Nephron progenitor cell (in vitro differentiated cells): ENCODE data around the gene PHETA2.

Source experiments
- DNase-seq: peaks from one replicate; pipeline ENCODE4 v3.0.0; 2021
- H3K27ac Mint-ChIP-seq: 2 replicates; pipeline ENCODE4 v1.8.0; 2021; ENCODE audit warnings: mild to moderate bottlenecking, moderate library complexity, mixed read lengths
- H3K27me3 Mint-ChIP-seq: 2 replicates; pipeline ENCODE4 v1.8.0; 2021; ENCODE audit warnings: mild to moderate bottlenecking, low read depth, mixed read lengths; ENCODE audit not compliant: poor library complexity
- H3K36me3 Mint-ChIP-seq: 2 replicates; pipeline ENCODE4 v1.8.0; 2021; ENCODE audit warnings: low read depth, mixed read lengths
- H3K4me1 Mint-ChIP-seq: 2 replicates; pipeline ENCODE4 v1.8.0; 2021; ENCODE audit warnings: mixed read lengths
- H3K4me3 Mint-ChIP-seq: 2 replicates; pipeline ENCODE4 v1.8.0; 2021; ENCODE audit warnings: mild to moderate bottlenecking, moderate library complexity, mixed read lengths
- H3K9me3 Mint-ChIP-seq: 2 replicates; pipeline ENCODE4 v1.8.0; 2021; ENCODE audit warnings: mild to moderate bottlenecking, moderate library complexity, mixed read lengths
- TF ChIP-seq, protein P1 (sequence below): fragments of 200-600 bp; sonication (generic); IDR thresholded peaks from 2 replicates; pipeline ENCODE4 v1.5.0; 2021; ENCODE audit warnings: antibody characterized with exemption

PHETA2 gene

DNA sequence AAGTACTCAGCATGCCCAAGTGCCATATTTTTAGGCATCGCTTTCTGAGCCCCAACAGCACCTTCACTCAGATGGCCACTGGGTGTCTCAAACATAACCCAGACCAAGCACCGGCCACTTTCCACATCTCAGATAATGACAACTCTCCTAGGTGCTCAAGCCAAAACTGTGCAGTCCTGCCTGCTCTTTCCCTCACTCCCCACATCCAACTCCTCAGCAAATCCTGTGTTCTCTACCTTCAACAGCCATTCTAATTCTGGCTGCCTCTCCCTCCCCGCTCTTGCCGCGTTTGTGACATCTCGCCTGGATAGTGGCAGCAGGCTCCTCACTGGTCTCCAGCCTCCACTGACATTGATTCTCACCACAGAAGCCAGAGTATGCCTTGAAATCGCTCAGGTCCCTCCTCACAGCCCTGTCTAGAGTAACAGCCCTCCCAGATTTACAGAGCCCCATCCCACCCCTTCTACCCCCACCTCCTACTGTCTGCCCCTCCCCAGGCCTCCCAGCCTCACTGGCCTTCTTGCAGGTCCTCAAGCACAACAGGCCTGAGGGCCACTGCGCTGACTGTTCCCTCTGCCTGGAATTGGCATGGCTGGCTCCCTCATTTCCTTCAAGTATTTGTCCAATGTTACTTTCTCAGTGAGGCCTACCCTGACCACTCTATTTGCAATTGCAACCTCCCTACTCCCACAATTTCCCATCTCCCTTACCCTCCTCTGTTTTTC, 1.3 kb upstream of the PHETA2 start:
- Mint-ChIP-seq H3K4me1 (peaks cover 53% of the 10 kb centered on the region), H3K27me3 (peaks cover 4% of the 10 kb centered on the region), H3K27ac (no peak overlapping the region), H3K9me3 (no peaks in the 10 kb centered on the region), H3K36me3 (no peaks in the 10 kb centered on the region), H3K4me3 (peak overlapping the region; percentile 4)
- TF ChIP-seq, protein P1, sequence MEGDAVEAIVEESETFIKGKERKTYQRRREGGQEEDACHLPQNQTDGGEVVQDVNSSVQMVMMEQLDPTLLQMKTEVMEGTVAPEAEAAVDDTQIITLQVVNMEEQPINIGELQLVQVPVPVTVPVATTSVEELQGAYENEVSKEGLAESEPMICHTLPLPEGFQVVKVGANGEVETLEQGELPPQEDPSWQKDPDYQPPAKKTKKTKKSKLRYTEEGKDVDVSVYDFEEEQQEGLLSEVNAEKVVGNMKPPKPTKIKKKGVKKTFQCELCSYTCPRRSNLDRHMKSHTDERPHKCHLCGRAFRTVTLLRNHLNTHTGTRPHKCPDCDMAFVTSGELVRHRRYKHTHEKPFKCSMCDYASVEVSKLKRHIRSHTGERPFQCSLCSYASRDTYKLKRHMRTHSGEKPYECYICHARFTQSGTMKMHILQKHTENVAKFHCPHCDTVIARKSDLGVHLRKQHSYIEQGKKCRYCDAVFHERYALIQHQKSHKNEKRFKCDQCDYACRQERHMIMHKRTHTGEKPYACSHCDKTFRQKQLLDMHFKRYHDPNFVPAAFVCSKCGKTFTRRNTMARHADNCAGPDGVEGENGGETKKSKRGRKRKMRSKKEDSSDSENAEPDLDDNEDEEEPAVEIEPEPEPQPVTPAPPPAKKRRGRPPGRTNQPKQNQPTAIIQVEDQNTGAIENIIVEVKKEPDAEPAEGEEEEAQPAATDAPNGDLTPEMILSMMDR, result no peak
- no peak for DNase-seq

DNA sequence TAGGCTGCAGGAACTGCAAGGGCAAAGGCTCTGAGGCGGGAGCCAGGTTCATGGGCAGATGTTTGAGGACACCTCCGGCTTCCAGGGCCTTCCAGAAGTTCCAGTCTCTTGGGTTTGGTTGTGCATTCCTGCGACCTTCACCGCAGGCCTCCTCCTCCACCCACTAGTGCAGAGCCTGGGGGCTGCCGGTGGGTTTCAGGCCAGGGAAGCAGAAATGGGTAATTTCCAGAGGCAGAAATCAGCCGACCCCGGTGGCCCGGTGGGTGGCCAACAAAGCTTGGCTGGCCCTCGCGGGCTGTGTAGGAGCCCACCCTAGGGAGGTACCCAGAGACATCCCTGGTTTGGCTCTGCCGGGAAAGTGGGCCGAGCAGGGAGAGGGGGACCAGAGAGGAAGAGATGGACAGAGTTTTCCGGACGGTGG, 417 bp upstream of the PHETA2 start:
- no peak overlapping the region for H3K27ac Mint-ChIP-seq
- no peak for DNase-seq
- no peaks in the 10 kb centered on the region for H3K9me3 Mint-ChIP-seq
- H3K4me3 Mint-ChIP-seq, result no peak overlapping the region
- H3K36me3 Mint-ChIP-seq, result no peaks in the 10 kb centered on the region
- peaks cover 62% of the 10 kb centered on the region for H3K4me1 Mint-ChIP-seq
- TF ChIP-seq, protein P1, result no peak
- peaks cover 4% of the 10 kb centered on the region for H3K27me3 Mint-ChIP-seq

DNA sequence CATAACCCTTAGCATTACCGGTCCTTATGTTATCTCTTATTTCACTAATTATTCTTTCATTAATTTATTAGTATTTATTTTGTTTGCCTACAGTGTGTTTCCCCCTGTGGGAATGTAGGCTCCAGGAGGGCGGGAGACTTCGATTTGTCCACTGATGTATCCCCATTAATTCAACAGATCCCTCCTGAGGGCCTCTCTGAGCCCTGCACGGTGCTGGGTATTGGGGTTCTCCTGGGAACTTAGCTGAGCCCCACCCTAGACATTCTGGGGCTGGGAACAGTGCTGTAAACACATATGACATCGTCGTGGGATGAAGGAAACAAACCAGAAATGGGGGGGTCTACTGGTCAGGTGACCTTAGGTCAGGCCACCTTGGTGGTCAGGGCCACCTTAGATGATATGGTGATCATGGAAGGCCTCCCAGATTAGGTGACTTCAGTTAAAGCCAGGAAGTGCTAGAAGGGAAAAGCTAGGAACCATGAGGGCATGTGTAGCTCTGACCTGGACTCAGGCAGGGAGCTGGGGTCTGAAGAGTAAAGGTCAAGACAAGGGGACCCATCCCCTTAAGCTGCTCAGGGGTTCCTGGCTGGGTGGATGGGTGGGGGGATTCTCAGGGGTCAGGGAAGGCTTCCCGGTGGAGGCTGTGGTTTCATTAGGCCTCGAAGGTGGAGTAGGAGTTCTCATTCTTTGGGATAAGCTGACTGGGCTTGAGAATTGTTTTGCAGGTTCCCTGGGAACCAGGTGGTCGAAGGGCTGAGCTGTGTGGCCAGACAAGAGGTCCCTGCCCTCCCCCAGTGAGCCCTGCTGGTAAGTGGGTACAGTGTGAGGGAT, 1.0 kb downstream of the PHETA2 start:
- H3K27me3 Mint-ChIP-seq, result peaks cover 4% of the 10 kb centered on the region
- no peak for DNase-seq
- no peak overlapping the region for H3K4me3 Mint-ChIP-seq
- TF ChIP-seq, protein P1, result no peak
- H3K36me3 Mint-ChIP-seq, result no peaks in the 10 kb centered on the region
- H3K27ac Mint-ChIP-seq, result no peak overlapping the region
- H3K9me3 Mint-ChIP-seq, result no peaks in the 10 kb centered on the region
- H3K4me1 Mint-ChIP-seq, result peaks cover 67% of the 10 kb centered on the region

DNA sequence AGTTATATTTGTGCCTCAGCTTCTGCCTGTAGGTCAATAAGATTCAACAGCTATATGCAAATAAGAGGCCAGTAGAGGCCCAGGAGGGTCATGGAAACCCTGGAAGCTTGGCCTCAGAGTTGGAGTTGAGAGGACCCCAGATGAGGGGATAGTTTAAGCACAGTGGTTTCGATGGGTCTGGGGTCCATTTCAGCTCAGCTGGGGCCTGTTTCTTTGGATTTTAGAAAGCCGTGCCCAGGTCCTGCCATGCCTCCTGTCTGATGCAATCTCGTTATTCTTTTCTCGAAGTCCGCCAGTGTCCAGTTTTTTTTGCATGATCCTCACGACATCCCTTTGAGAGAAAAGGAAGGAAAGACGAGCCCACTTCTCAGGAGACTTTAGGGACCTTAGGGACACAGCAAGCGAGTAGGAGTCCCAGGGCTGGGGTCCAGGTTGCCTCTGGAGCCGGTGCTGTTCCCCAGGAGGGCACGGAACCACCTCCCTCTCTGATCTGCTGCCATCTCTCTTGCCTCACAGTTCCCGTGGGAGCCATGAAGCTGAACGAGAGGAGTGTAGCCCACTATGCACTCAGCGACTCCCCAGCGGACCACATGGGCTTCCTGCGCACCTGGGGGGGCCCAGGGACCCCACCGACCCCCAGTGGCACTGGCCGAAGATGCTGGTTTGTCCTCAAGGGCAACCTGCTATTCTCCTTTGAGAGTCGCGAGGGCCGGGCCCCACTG, 2.9 kb downstream of the PHETA2 start:
- no peak overlapping the region for H3K4me3 Mint-ChIP-seq
- DNase-seq, result no peak
- TF ChIP-seq, protein P1, result no peak
- peaks cover 3% of the 10 kb centered on the region for H3K36me3 Mint-ChIP-seq
- peaks cover 65% of the 10 kb centered on the region for H3K4me1 Mint-ChIP-seq
- H3K27ac Mint-ChIP-seq, result peak overlapping the region; percentile 36
- no peaks in the 10 kb centered on the region for H3K9me3 Mint-ChIP-seq
- peaks cover 4% of the 10 kb centered on the region for H3K27me3 Mint-ChIP-seq

DNA sequence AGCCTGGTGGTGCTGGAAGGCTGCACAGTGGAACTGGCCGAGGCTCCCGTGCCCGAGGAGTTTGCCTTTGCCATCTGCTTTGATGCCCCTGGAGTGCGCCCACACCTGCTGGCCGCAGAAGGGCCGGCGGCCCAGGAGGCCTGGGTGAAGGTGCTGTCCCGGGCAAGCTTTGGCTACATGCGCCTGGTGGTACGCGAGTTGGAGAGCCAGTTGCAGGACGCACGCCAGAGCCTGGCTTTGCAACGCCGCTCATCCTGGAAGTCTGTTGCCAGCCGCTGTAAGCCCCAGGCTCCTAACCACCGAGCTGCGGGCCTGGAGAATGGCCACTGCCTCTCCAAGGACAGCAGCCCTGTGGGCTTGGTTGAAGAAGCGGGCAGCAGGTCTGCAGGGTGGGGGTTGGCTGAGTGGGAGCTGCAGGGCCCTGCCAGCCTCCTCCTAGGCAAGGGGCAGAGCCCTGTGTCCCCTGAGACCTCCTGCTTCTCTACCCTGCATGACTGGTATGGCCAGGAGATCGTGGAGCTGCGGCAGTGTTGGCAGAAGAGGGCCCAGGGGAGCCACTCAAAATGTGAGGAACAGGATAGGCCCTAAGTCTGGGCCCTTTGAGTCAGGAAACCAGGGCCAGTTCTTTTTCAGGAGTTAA, 3.6 kb downstream of the PHETA2 start:
- no peak for DNase-seq
- peaks cover 65% of the 10 kb centered on the region for H3K4me1 Mint-ChIP-seq
- no peaks in the 10 kb centered on the region for H3K9me3 Mint-ChIP-seq
- peaks cover 9% of the 10 kb centered on the region for H3K36me3 Mint-ChIP-seq
- H3K27ac Mint-ChIP-seq, result peak overlapping the region; percentile 82
- H3K27me3 Mint-ChIP-seq, result peaks cover 4% of the 10 kb centered on the region
- H3K4me3 Mint-ChIP-seq, result no peak overlapping the region
- TF ChIP-seq, protein P1, result no peak
